ENCODE measurements around the gene HOXD10.

HOXD10 gene

GRCh38 chr2:176082824-176083751, 33.5 kb upstream of the HOXD10 start:
- DNase-seq: no peak

- DNase-seq: no peak
Observed at GRCh38 chr2:176083796-176084261, 32.7 kb upstream of the HOXD10 start, which contains the start of gene EVX2. EVX2 (minus strand) TSS chr2:176083962; CDS start chr2:176083776, 186 bp downstream.

GRCh38 chr2:176084611-176085119, 31.9 kb upstream of the HOXD10 start:
- DNase-seq: no peak

- no peak for DNase-seq
Observed at GRCh38 chr2:176085120-176085788, 31.3 kb upstream of the HOXD10 start.

- DNase-seq: no peak
Observed at GRCh38 chr2:176085861-176086771, 30.5 kb upstream of the HOXD10 start.

GRCh38 chr2:176087330-176088047, 29.1 kb upstream of the HOXD10 start:
- no peak for DNase-seq

GRCh38 chr2:176088048-176088936, 28.3 kb upstream of the HOXD10 start:
- DNase-seq: no peak

GRCh38 chr2:176088937-176089842, 27.4 kb upstream of the HOXD10 start:
- DNase-seq: no peak

GRCh38 chr2:176089843-176090395, 26.7 kb upstream of the HOXD10 start:
- DNase-seq: no peak

GRCh38 chr2:176090862-176091261, 25.7 kb upstream of the HOXD10 start:
- DNase-seq: no peak

- DNase-seq: no peak
Observed at GRCh38 chr2:176091329-176092258, 25.0 kb upstream of the HOXD10 start.

GRCh38 chr2:176092270-176093144, 24.1 kb upstream of the HOXD10 start, which contains the start of gene HOXD13:
HOXD13 (plus strand) TSS chr2:176092721; CDS start chr2:176092891, 170 bp downstream.
- DNase-seq: no peak

- DNase-seq: no peak
Observed at GRCh38 chr2:176093145-176093897, 23.3 kb upstream of the HOXD10 start.

- no peak for DNase-seq
Observed at GRCh38 chr2:176093898-176094249, 22.7 kb upstream of the HOXD10 start.

GRCh38 chr2:176094349-176094748, 22.2 kb upstream of the HOXD10 start:
- no peak for DNase-seq

GRCh38 chr2:176095421-176095820, 21.2 kb upstream of the HOXD10 start:
- no peak for DNase-seq
